OCI-LY7 (cell line): Measurements from ENCODE around the gene PRAME. TPM values are rescaled to one million over a fixed set of nuclear protein-coding genes. Genes with fewer than 3 reads are reported as not detected.

Source experiments
- BruUV-seq: library from RNA; stranded (reverse); fragments of 400-500 nt; replicated peaks from 2 replicates; lab custom pipeline; 2021; lab: Mats Ljungman, UMichigan
- CTCF ChIA-PET: fragments of 300-600 bp; sonication (Branson Sonifier 250); formaldehyde crosslinking; loops from one replicate; lab custom pipeline; 2022; ENCODE audit warnings: antibody characterized with exemption; ENCODE audit not compliant: unreplicated experiment; lab: Charles Lee
- POLR2A ChIA-PET: fragments of 300-600 bp; sonication (Branson Sonifier 250); formaldehyde crosslinking; loops from one replicate; lab custom pipeline; 2022; ENCODE audit warnings: antibody characterized with exemption; lab: Charles Lee
- DNase-seq: peaks from one replicate; pipeline ENCODE4 v3.0.0-alpha.2; 2015; ENCODE audit warnings: low spot score
- H2AFZ ChIP-seq: fragments of 200-600 bp; sonication (generic), shearing (Covaris generic); 2 replicates; pipeline ENCODE4 v1.6.1; 2014; ENCODE audit warnings: mild to moderate bottlenecking, antibody characterized with exemption, low read length, moderate library complexity
- H3K27ac ChIP-seq: fragments of 200-600 bp; sonication (generic); 2 replicates; pipeline ENCODE4 v1.5.1; 2014; ENCODE audit warnings: mixed run types, low read depth, mild to moderate bottlenecking, moderate library complexity, low read length, inconsistent platforms; ENCODE audit not compliant: poor library complexity, severe bottlenecking
- H3K36me3 ChIP-seq: fragments of 200-600 bp; sonication (generic); 2 replicates; pipeline ENCODE4 v1.6.1; 2014; ENCODE audit warnings: mild to moderate bottlenecking, antibody characterized with exemption, low read length, moderate library complexity, mixed read lengths; ENCODE audit not compliant: insufficient read depth
- H3K4me1 ChIP-seq: fragments of 200-600 bp; sonication (generic); 2 replicates; pipeline ENCODE4 v1.5.1; 2014; ENCODE audit warnings: mild to moderate bottlenecking, low read length; ENCODE audit not compliant: insufficient read depth, poor library complexity, severe bottlenecking
- H3K4me2 ChIP-seq: fragments of 200-600 bp; sonication (generic); 2 replicates; pipeline ENCODE4 v1.6.1; 2014; ENCODE audit warnings: mild to moderate bottlenecking, low read length
- H3K4me3 ChIP-seq: fragments of 200-600 bp; sonication (generic); 2 replicates; pipeline ENCODE4 v1.5.1; 2014; ENCODE audit warnings: mild to moderate bottlenecking, low read depth, low read length; ENCODE audit not compliant: poor library complexity, severe bottlenecking
- H3K79me2 ChIP-seq: fragments of 200-600 bp; sonication (generic); 2 replicates; pipeline ENCODE4 v1.6.1; 2016; ENCODE audit warnings: low read depth, mild to moderate bottlenecking, low read length, moderate library complexity, mixed read lengths; ENCODE audit not compliant: insufficient read depth
- H3K9me2 ChIP-seq: fragments of 200-600 bp; sonication (generic); 2 replicates; pipeline ENCODE4 v1.6.1; 2016; ENCODE audit warnings: mild to moderate bottlenecking, low read length, mixed read lengths; ENCODE audit not compliant: insufficient read depth
- H3K9me3 ChIP-seq: fragments of 200-600 bp; sonication (generic); 2 replicates; pipeline ENCODE4 v1.6.1; 2014; ENCODE audit warnings: mild to moderate bottlenecking, mixed run types, low read length, mixed read lengths
- H4K20me1 ChIP-seq: fragments of 200-600 bp; sonication (generic); 2 replicates; pipeline ENCODE4 v1.6.1; 2014; ENCODE audit warnings: mild to moderate bottlenecking, antibody characterized with exemption, low read length, moderate library complexity, mixed read lengths; ENCODE audit not compliant: insufficient read depth
- EZH2phosphoT487 ChIP-seq: fragments of 200-600 bp; sonication (generic); IDR thresholded peaks from 2 replicates; pipeline ENCODE4 v1.6.1; 2018; ENCODE audit warnings: low read depth, borderline replicate concordance, mild to moderate bottlenecking, mixed run types, antibody characterized with exemption, low read length, moderate library complexity, mixed read lengths
- intact Hi-C: fragments of 100-400 bp; cut with micrococcal nuclease; formaldehyde crosslinking; loops from one replicate; pipeline ENCODE4 v1.10.0; 2022; ENCODE audit not compliant: unreplicated experiment
- total RNA-seq, 2 experiments: library from RNA; depleted of rRNA in 1 of 2; stranded (reverse); fragments of >200 nt in 1 of 2; shearing (Covaris generic) in 1 of 2; gene quantifications; 2 replicates each; pipeline ENCODE4 v1.2.3, GENCODE V29; 2014 to 2022
- TF ChIP-seq, protein P1 (sequence below): fragments of 200-600 bp; sonication (generic); conservative IDR thresholded peaks from 2 replicates; pipeline ENCODE4 v1.5.1; 2014; ENCODE audit warnings: mild to moderate bottlenecking, antibody characterized with exemption, low read length, moderate library complexity, mixed read lengths

The PRAME gene
- total RNA-seq, 2 experiments from 2014 or later = 0.28 TPM; not detected in 1

DNA sequence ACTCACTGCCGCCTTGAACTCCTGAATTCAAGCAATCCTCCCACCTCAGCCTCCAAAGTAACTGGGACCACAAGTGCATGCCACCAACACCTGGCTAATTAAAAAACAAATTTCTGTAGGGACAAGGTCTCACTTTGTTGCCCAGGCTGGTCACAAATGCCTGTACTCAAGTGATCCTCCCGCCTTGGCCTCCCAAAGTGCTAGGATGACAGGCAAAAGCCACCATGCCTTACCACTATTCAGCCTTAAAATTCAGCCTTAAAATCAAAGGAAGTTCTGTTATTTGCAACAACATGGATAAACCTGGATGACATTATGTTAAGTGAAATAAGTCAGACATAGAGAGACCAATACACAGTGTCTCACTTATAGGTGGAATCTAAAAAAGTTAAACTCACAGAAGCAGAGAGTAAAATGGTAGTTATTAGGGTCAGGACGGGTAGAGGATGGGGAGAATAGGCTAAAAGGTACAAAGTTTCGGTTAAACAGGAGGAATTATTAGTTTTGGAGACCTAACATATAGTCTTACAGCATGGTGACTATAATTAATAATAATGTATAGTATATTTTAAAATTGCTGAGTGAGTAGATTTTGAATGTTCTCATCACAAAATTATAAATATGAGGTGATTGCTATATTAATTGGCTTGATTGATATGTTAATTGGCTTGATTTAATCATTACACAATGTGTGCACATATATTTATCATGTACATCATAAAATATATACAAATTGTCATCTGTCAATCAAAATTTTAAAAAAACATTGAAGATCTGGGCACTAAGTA lies 32.7 kb downstream of the PRAME start:
- H3K27ac ChIP-seq = no peak overlapping the region
- no peak overlapping the region for H3K4me3 ChIP-seq
- H3K9me2 ChIP-seq = no peaks in the 10 kb centered on the region
- H4K20me1 ChIP-seq = no peaks in the 10 kb centered on the region
- no peak for DNase-seq
- CTCF ChIA-PET = no interaction called here
- POLR2A ChIA-PET = no interaction called here
- no peaks in the 10 kb centered on the region for H3K79me2 ChIP-seq
- no peaks in the 10 kb centered on the region for H3K9me3 ChIP-seq
- intact Hi-C loops = no loop called here
- no peak overlapping the region for H2AFZ ChIP-seq
- no peak for TF ChIP-seq EZH2phosphoT487
- TF ChIP-seq, protein P1, sequence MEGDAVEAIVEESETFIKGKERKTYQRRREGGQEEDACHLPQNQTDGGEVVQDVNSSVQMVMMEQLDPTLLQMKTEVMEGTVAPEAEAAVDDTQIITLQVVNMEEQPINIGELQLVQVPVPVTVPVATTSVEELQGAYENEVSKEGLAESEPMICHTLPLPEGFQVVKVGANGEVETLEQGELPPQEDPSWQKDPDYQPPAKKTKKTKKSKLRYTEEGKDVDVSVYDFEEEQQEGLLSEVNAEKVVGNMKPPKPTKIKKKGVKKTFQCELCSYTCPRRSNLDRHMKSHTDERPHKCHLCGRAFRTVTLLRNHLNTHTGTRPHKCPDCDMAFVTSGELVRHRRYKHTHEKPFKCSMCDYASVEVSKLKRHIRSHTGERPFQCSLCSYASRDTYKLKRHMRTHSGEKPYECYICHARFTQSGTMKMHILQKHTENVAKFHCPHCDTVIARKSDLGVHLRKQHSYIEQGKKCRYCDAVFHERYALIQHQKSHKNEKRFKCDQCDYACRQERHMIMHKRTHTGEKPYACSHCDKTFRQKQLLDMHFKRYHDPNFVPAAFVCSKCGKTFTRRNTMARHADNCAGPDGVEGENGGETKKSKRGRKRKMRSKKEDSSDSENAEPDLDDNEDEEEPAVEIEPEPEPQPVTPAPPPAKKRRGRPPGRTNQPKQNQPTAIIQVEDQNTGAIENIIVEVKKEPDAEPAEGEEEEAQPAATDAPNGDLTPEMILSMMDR = no peak
- H3K4me2 ChIP-seq = no peak overlapping the region
- BruUV-seq = no TSS peak
- H3K4me1 ChIP-seq = peaks cover 10% of the 10 kb centered on the region
- H3K36me3 ChIP-seq = no peaks in the 10 kb centered on the region

DNA sequence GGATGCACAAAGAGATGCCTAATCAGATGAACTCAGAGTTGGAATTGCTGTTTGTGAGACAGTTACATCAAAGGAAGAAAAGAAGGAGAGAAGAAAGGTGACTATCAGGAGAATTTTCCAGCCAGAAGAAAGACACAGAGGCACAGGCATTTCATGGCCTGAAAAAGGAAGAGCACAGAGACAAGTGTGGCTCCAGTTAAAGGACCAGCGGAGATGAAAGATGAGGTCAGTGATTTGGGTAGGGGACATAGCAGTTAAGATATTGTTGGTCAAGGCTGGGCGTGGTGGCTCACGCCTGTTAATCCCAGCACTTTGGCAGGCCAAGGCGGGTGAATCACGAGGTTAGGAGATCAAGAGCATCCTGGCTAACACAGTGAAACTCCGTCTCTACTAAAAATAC lies 35.6 kb downstream of the PRAME start:
- BruUV-seq = no TSS peak
- POLR2A ChIA-PET = no interaction called here
- TF ChIP-seq, protein P1 = no peak
- no peak for TF ChIP-seq EZH2phosphoT487

DNA sequence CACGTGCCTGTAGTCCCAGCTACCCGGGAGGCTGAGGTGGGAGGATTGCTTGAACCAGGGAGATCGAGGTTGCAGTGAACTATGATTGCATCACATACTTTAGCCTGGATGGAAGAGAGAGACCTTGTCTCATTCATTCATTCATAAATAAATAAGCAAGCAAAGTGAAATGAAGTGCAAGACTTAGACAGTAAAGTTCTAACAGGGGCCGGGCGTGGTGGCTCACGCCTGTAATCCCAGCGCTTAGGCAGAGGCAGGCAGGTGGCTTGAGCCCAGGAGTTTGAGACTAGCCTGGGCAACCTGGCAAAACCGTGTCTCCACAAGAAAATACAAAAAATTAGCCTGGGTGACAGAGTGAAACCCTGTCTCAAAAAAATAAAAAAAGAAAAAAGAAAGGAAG lies 37.4 kb downstream of the PRAME start:
- POLR2A ChIA-PET = interaction anchor here (0.6 to 0.8 kb wide), 2 partner anchors 10 to 886 kb away, joined by 3 read pairs; no protein-coding TSS in a partner anchor
- no peaks in the 10 kb centered on the region for H3K36me3 ChIP-seq
- no peak for TF ChIP-seq EZH2phosphoT487
- TF ChIP-seq, protein P1 = no peak

More for the DNA sequence above, 35.6 kb downstream of the PRAME start:
- Histone ChIP-seq H4K20me1 (no peaks in the 10 kb centered on the region), H3K79me2 (no peaks in the 10 kb centered on the region), H3K27ac (no peak overlapping the region), H3K9me3 (no peaks in the 10 kb centered on the region), H3K36me3 (no peaks in the 10 kb centered on the region), H3K9me2 (no peaks in the 10 kb centered on the region), H2AFZ (no peak overlapping the region), H3K4me2 (no peak overlapping the region), H3K4me1 (peaks cover 22% of the 10 kb centered on the region), H3K4me3 (no peak overlapping the region)
- no peak for DNase-seq
- CTCF ChIA-PET = no interaction called here
- intact Hi-C loops = no loop called here

More for the DNA sequence above, 37.4 kb downstream of the PRAME start:
- peaks cover 22% of the 10 kb centered on the region for H3K4me1 ChIP-seq
- no peak overlapping the region for H3K4me3 ChIP-seq
- no peak overlapping the region for H2AFZ ChIP-seq
- no peaks in the 10 kb centered on the region for H3K79me2 ChIP-seq
- CTCF ChIA-PET = no interaction called here
- H3K4me2 ChIP-seq = no peak overlapping the region
- no peaks in the 10 kb centered on the region for H3K9me3 ChIP-seq
- no peak for DNase-seq
- BruUV-seq = no TSS peak
- intact Hi-C loops = no loop called here
- H3K27ac ChIP-seq = no peak overlapping the region
- no peaks in the 10 kb centered on the region for H4K20me1 ChIP-seq
- H3K9me2 ChIP-seq = no peaks in the 10 kb centered on the region
